Kidney (tissue), 14 donors: ENCODE data around the gene ZDHHC12. TPM values are rescaled to one million over a fixed set of nuclear protein-coding genes. Genes with fewer than 3 reads are reported as not detected.

Source experiments
- DNase-seq, 5 donors: peaks; one replicate each; pipeline ENCODE4 v3.0.0-alpha.2; 2013 to 2020
- FAIRE-seq: peaks from 2 replicates; lab custom pipeline; 2012; peaks lifted over from hg19 to GRCh38; lab: Jason Lieb, UNC
- H3K27ac ChIP-seq, 2 donors: one replicate each; pipeline ENCODE4 v1.7.0; 2013; ENCODE audit warnings: low read depth in 2 of 2, low read length in 2 of 2, inconsistent platforms in 1 of 2
- H3K27me3 ChIP-seq: one replicate; pipeline ENCODE4 v1.7.1; 2013; ENCODE audit warnings: low read length, inconsistent platforms; ENCODE audit not compliant: control insufficient read depth, insufficient read depth
- H3K36me3 ChIP-seq, 3 donors: one replicate each; pipeline versions ENCODE4 v1.7.0 to v1.7.1; 2013; ENCODE audit warnings: low read length in 3 of 3, control low read depth in 1 of 3, inconsistent platforms in 1 of 3; ENCODE audit not compliant: insufficient read depth in 3 of 3, control insufficient read depth in 2 of 3
- H3K4me1 ChIP-seq, 3 donors: one replicate each; pipeline versions ENCODE4 v1.7.0 to v1.7.1; 2013; ENCODE audit warnings: low read length in 3 of 3, inconsistent platforms in 1 of 3, low read depth in 1 of 3; ENCODE audit not compliant: control insufficient read depth in 2 of 3, insufficient read depth in 2 of 3
- H3K4me3 ChIP-seq, 3 donors: one replicate each; pipeline versions ENCODE4 v1.7.0 to v1.8.1; 2013; ENCODE audit warnings: low read length in 3 of 3, control low read depth in 1 of 3, inconsistent platforms in 1 of 3
- H3K9ac ChIP-seq, 3 donors: one replicate each; pipeline versions ENCODE4 v1.7.0 to v1.7.1; 2013; ENCODE audit warnings: low read length in 3 of 3, control low read depth in 1 of 3, inconsistent platforms in 1 of 3
- H3K9me3 ChIP-seq, 3 donors: one replicate each; pipeline versions ENCODE4 v1.7.0 to v1.7.1; 2013; ENCODE audit warnings: low read length in 3 of 3, control low read depth in 1 of 3, inconsistent platforms in 1 of 3; ENCODE audit not compliant: control insufficient read depth in 2 of 3, insufficient read depth in 1 of 3
- intact Hi-C: fragments of 100-400 bp; cut with DNase I; formaldehyde crosslinking; loops from one replicate; pipeline ENCODE4 v1.11.1; 2022
- polyA plus RNA-seq: library from polyadenylated mRNA; stranded (reverse); fragments of 350-450 nt; fragmentation: Illumina TruSeq; extraction: RNeasy Lipid Tissue Mini Kit (QIAGEN cat#74804); gene quantifications from one replicate; pipeline ENCODE4 v1.2.3, GENCODE V29; 2014; ENCODE audit warnings: low read depth, low replicate concordance; ENCODE audit not compliant: insufficient read depth
- total RNA-seq: library from RNA; stranded (reverse); fragmentation: NEBNext Ultra II Directional; extraction: Animal tissue kit (Norgen Biotek cat#: 25700); gene quantifications from one replicate; pipeline ENCODE4 v1.2.1, GENCODE V29; 2021
- TF ChIP-seq, protein P1 (sequence below): IDR thresholded peaks from 3 replicates; pipeline ENCODE4 v1.5.1; 2012; ENCODE audit warnings: mild to moderate bottlenecking, moderate library complexity, borderline replicate concordance; ENCODE audit not compliant: insufficient read depth; ENCODE audit errors: extremely low read depth
- donor health status: control.
- donor health status: control.
- donor health status: control.
- donor health status: control.
- donor health status: control.
- donor health status: DM: yes; HTN: yes; CAD: no.
- donor health status: Normal renal cell carcinoma (clear cell type).

The ZDHHC12 gene
- total and polyA plus RNA-seq, 2 donors from 2014 or later = 39.9 to 54.7 TPM

DNA sequence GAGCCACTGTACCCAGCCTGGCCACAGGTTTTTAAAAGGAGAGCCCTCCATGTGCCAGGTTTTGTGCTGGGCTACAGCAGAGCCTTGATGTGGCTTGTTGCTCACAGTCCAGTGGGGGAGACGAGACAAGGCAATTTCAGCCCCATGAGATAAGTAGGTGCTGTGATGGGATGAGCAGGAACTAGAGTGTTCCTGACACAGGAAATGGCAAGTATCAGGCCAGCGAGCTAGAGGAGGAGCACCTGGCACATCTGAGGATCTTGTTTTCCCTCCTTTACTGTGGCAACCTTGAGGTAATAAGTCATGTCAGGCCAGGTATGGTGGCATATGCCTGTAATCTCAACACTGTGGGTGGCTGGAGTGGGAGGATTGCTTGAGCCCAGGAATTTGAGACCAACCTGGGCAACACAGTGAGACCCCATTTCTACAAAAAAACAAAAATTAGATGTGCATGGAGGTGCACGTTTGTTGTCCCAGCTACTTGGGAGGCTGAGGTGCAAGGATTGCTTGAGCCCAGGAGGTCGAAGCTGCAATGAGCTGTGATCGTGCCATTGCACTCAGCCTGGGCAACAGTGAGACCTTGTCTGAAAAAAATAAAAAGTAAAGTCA is 3.8 kb upstream of the ZDHHC12 start:
- Histone ChIP-seq H3K9ac (no peak overlapping the region), H3K27me3 (no peaks in the 10 kb centered on the region), H3K27ac (no peak overlapping the region), H3K9me3 (no peaks in the 10 kb centered on the region), H3K4me3 (no peak overlapping the region), H3K4me1 (peaks cover 0 to 13% (median 5%) of the 10 kb centered on the region in 3 donors), H3K36me3 (peaks cover 0 to 3% (median 0%) of the 10 kb centered on the region in 3 donors)
- DNase-seq = peak in 1 of 5 donors; percentile 5
- no peak for FAIRE-seq
- TF ChIP-seq, protein P1, sequence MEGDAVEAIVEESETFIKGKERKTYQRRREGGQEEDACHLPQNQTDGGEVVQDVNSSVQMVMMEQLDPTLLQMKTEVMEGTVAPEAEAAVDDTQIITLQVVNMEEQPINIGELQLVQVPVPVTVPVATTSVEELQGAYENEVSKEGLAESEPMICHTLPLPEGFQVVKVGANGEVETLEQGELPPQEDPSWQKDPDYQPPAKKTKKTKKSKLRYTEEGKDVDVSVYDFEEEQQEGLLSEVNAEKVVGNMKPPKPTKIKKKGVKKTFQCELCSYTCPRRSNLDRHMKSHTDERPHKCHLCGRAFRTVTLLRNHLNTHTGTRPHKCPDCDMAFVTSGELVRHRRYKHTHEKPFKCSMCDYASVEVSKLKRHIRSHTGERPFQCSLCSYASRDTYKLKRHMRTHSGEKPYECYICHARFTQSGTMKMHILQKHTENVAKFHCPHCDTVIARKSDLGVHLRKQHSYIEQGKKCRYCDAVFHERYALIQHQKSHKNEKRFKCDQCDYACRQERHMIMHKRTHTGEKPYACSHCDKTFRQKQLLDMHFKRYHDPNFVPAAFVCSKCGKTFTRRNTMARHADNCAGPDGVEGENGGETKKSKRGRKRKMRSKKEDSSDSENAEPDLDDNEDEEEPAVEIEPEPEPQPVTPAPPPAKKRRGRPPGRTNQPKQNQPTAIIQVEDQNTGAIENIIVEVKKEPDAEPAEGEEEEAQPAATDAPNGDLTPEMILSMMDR = no peak
- intact Hi-C loops = no loop called here

DNA sequence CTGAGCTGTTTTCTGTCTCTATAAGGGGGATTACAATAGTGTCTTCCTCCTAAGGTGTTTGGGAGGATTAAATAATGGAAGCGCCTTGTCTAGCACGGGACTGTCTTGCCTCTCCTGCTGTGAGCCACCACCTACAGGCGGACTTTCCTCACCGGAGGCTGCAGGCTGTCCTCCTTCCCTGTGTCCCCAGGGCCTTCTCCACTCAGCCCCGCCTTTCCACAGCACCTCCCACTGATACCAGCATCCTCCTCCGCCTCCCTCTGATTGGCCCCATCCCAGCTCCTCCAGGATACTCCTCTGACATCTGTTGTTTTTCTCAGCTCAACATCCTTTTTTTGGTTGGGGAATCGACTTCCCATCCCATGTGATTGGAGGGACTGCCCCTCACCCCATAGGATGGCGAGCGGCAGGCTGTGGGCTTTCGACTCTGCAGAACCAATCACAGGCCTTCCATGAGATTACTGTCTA is 851 bp upstream of the ZDHHC12 start:
- H3K9me3 ChIP-seq = no peaks in the 10 kb centered on the region
- intact Hi-C loops = no loop called here
- peak overlapping the region in 1 of 2 donors; percentile 22 for H3K27ac ChIP-seq
- FAIRE-seq (no peak), DNase-seq (peak; percentile 44 to 87 (median 69))
- TF ChIP-seq, protein P1 = no peak
- peaks cover 0 to 13% (median 5%) of the 10 kb centered on the region in 3 donors for H3K4me1 ChIP-seq
- H3K4me3 ChIP-seq = peak overlapping the region; percentile 62 to 88 (median 74)
- peak overlapping the region in 2 of 3 donors; percentile 37 to 66 for H3K9ac ChIP-seq
- no peaks in the 10 kb centered on the region for H3K36me3 ChIP-seq
- H3K27me3 ChIP-seq = no peaks in the 10 kb centered on the region

DNA sequence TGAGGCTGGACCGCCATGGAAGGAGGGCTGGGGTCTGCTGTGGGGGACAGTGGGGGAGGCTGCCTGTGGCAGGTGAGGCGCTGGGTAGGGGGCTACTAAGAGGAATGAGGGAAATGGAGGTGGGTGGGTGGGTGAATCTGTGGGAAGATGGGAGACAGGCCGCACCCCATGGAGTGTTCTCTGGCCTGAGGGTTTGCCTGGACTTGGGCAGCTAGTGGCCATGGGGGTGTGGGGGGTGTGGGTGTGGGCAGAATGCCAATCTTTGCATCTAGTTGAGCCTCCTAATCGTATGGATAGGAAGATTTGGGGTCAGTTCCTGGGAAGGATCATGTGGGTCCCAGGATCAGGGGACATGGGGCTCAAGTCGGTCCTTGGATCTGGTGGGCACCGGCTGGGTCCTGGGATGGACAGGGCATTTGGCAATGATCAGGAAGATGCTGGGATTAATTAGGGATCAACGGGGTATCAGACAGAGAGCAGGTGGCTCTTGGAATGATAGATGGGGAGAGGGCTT is 518 bp downstream of the ZDHHC12 start:
- H3K36me3 ChIP-seq = no peaks in the 10 kb centered on the region
- TF ChIP-seq, protein P1 = no peak
- intact Hi-C loops = no loop called here
- H3K27me3 ChIP-seq = no peaks in the 10 kb centered on the region
- H3K27ac ChIP-seq = peak overlapping the region; percentile 23 to 51
- peak in 1 of 5 donors; percentile 75 for DNase-seq
- H3K4me3 ChIP-seq = peak overlapping the region; percentile 70 to 93 (median 88)
- peaks cover 0 to 13% (median 5%) of the 10 kb centered on the region in 3 donors for H3K4me1 ChIP-seq
- FAIRE-seq = no peak
- H3K9ac ChIP-seq = peak overlapping the region; percentile 40 to 71 (median 58)
- no peaks in the 10 kb centered on the region for H3K9me3 ChIP-seq
